ENCODE results near the gene ARL3.

The ARL3 gene

DNA sequence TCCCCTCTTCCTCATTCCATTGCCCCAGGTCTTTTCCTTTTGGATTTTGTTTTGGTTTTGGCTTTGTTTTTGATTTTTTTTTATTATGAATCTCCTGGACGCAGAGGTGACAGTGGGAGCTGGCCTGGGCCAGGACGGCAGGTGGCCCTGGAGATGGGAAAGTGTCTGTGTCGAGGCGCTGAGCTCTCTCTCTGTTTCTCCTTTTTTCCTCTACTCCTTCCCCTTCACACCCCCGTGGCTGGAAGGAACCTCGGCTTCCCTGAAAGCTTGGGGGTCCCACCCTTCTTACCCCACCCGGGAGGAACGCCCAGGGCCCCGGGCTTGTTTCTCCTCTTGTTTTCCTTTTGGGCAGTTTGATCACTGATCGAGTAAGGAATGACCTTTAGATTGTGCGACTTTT, 56.7 kb downstream of the ARL3 start:
- peaks cover 30% of the 10 kb centered on the region for H3K36me3 ChIP-seq (ENCODE audit: control insufficient read depth, insufficient read depth, low read length)
- TF ChIP-seq, protein P1, sequence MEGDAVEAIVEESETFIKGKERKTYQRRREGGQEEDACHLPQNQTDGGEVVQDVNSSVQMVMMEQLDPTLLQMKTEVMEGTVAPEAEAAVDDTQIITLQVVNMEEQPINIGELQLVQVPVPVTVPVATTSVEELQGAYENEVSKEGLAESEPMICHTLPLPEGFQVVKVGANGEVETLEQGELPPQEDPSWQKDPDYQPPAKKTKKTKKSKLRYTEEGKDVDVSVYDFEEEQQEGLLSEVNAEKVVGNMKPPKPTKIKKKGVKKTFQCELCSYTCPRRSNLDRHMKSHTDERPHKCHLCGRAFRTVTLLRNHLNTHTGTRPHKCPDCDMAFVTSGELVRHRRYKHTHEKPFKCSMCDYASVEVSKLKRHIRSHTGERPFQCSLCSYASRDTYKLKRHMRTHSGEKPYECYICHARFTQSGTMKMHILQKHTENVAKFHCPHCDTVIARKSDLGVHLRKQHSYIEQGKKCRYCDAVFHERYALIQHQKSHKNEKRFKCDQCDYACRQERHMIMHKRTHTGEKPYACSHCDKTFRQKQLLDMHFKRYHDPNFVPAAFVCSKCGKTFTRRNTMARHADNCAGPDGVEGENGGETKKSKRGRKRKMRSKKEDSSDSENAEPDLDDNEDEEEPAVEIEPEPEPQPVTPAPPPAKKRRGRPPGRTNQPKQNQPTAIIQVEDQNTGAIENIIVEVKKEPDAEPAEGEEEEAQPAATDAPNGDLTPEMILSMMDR (IDR thresholded peaks at IDR 0.05; ENCODE audit: insufficient read depth, low read length, poor library complexity, severe bottlenecking), result no peak
- no peak for DNase-seq (ENCODE audit: extremely low read depth, insufficient read length)
- H3K27me3 ChIP-seq (replicated peaks; ENCODE audit: control insufficient read depth, insufficient read depth, low read length), result no peaks in the 10 kb centered on the region
- H3K4me3 ChIP-seq (replicated peaks; ENCODE audit: low read depth, low read length), result no peak overlapping the region

DNA sequence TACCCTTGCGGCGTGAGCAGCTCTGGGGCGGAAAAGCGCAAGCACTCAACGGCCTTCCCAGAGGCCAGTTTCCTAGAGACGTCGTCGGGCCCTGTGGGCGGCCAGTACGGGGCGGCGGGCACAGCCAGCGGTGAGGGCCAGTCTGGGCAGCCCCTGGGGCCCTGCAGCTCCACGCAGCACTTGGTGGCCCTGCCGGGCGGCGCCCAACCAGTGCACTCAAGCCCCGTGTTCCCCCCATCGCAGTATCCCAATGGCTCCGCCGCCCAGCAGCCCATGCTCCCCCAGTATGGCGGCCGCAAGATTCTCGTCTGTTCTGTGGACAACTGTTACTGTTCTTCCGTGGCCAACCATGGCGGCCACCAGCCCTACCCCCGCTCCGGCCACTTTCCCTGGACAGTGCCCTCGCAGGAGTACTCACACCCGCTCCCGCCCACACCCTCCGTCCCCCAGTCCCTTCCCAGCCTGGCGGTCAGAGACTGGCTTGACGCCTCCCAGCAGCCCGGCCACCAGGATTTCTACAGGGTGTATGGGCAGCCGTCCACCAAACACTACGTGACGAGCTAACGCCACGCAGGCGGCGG, 57.3 kb downstream of the ARL3 start:
- DNase-seq (ENCODE audit: extremely low read depth, insufficient read length), result no peak
- H3K27me3 ChIP-seq (replicated peaks; ENCODE audit: control insufficient read depth, insufficient read depth, low read length), result no peaks in the 10 kb centered on the region
- peaks cover 30% of the 10 kb centered on the region for H3K36me3 ChIP-seq (ENCODE audit: control insufficient read depth, insufficient read depth, low read length)
- TF ChIP-seq, protein P1 (IDR thresholded peaks at IDR 0.05; ENCODE audit: insufficient read depth, low read length, poor library complexity, severe bottlenecking), result no peak
- no peak overlapping the region for H3K4me3 ChIP-seq (replicated peaks; ENCODE audit: low read depth, low read length)

GRCh38 chr10:102656026-102656425, 58.2 kb downstream of the ARL3 start:
- H3K27me3 ChIP-seq (replicated peaks; ENCODE audit: control insufficient read depth, insufficient read depth, low read length), result no peaks in the 10 kb centered on the region
- peaks cover 30% of the 10 kb centered on the region for H3K36me3 ChIP-seq (ENCODE audit: control insufficient read depth, insufficient read depth, low read length)
- no peak overlapping the region for H3K4me3 ChIP-seq (replicated peaks; ENCODE audit: low read depth, low read length)
- TF ChIP-seq, protein P1 (IDR thresholded peaks at IDR 0.05; ENCODE audit: insufficient read depth, low read length, poor library complexity, severe bottlenecking), result no peak
- no peak for DNase-seq (ENCODE audit: extremely low read depth, insufficient read length)

DNA sequence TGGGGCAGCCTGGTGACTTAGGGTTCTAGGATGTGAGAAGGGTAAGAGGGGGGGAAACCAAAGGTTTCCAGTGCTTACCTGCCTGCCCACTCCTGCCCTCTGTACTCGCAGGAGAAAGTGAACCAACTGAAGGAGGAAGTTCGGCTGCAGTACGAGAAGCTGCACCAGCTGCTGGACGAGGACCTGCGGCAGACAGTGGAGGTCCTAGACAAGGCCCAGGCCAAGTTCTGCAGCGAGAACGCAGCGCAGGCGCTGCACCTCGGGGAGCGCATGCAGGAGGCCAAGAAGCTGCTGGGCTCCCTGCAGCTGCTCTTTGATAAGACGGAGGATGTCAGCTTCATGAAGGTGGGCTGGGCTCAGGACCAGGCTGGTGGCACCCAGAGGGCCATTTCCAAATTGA, 59.2 kb downstream of the ARL3 start:
- Histone ChIP-seq H3K27me3 (replicated peaks; ENCODE audit: control insufficient read depth, insufficient read depth, low read length) (no peaks in the 10 kb centered on the region), H3K4me3 (replicated peaks; ENCODE audit: low read depth, low read length) (no peak overlapping the region), H3K36me3 (ENCODE audit: control insufficient read depth, insufficient read depth, low read length) (peaks cover 30% of the 10 kb centered on the region)
- no peak for DNase-seq (ENCODE audit: extremely low read depth, insufficient read length)
- TF ChIP-seq, protein P1 (IDR thresholded peaks at IDR 0.05; ENCODE audit: insufficient read depth, low read length, poor library complexity, severe bottlenecking), result no peak

GRCh38 chr10:102654566-102654965, 59.6 kb downstream of the ARL3 start:
- TF ChIP-seq, protein P1 (IDR thresholded peaks at IDR 0.05; ENCODE audit: insufficient read depth, low read length, poor library complexity, severe bottlenecking), result no peak

DNA sequence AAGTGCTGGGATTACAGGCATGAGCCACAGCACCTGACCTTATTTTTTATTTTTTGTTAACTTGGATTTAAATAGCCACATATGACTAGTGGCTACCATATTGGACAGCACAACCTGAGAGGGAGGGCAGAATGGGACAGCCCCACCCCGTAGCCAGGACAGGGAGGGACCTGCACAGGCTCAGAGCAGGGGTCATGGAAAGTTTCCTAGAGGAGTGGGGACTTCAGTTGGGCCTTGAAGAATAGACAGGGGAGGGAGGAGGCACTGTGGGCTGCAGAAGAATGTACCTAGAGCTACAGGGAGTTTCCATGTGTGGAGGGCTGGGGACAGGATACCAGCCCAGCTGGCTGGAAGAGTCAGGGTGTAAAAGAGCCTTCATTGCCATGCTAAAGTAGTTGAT, 61.1 kb downstream of the ARL3 start:
- Histone ChIP-seq H3K4me3 (replicated peaks; ENCODE audit: low read depth, low read length) (no peak overlapping the region), H3K36me3 (ENCODE audit: control insufficient read depth, insufficient read depth, low read length) (peaks cover 25% of the 10 kb centered on the region), H3K27me3 (replicated peaks; ENCODE audit: control insufficient read depth, insufficient read depth, low read length) (no peaks in the 10 kb centered on the region)
- DNase-seq (ENCODE audit: extremely low read depth, insufficient read length), result no peak
- TF ChIP-seq, protein P1 (IDR thresholded peaks at IDR 0.05; ENCODE audit: insufficient read depth, low read length, poor library complexity, severe bottlenecking), result no peak

More at GRCh38 chr10:102654566-102654965, 59.6 kb downstream of the ARL3 start:
- no peaks in the 10 kb centered on the region for H3K27me3 ChIP-seq (replicated peaks; ENCODE audit: control insufficient read depth, insufficient read depth, low read length)
- no peak for DNase-seq (ENCODE audit: extremely low read depth, insufficient read length)
- H3K4me3 ChIP-seq (replicated peaks; ENCODE audit: low read depth, low read length), result no peak overlapping the region
- H3K36me3 ChIP-seq (ENCODE audit: control insufficient read depth, insufficient read depth, low read length), result peaks cover 30% of the 10 kb centered on the region

Data from GM06990 (cell line).